ENCODE measurements around the gene TRABD2B. TPM values are rescaled to one million over a fixed set of nuclear protein-coding genes. Genes with fewer than 3 reads are reported as not detected.

TRABD2B gene
- total RNA-seq, 1 donor, result under 0.01 TPM

- no peak overlapping the region for H3K27ac ChIP-seq (ENCODE audit: low read depth, low read length)
- TF ChIP-seq CTCF (IDR thresholded peaks at IDR 0.05; ENCODE audit: extremely low read depth, low read depth, low read length), result no peak
- H3K9me3 ChIP-seq (ENCODE audit: low read depth, low read length), result no peaks in the 10 kb centered on the region
- H3K4me3 ChIP-seq (ENCODE audit: insufficient read depth, low read length), result no peak overlapping the region
- H2AFZ ChIP-seq (ENCODE audit: low read length), result no peak overlapping the region
- no peaks in the 10 kb centered on the region for H3K79me2 ChIP-seq (ENCODE audit: insufficient read depth, low read length)
- no peak overlapping the region for H3K4me2 ChIP-seq (ENCODE audit: insufficient read depth, low read length)
- no peaks in the 10 kb centered on the region for H4K20me1 ChIP-seq (ENCODE audit: insufficient read depth, low read length)
- peaks cover 3% of the 10 kb centered on the region for H3K27me3 ChIP-seq (ENCODE audit: insufficient read depth, low read length)
- DNase-seq (ENCODE audit: insufficient read length, low spot score, missing footprints), result peak; percentile 52
- no peaks in the 10 kb centered on the region for H3K4me1 ChIP-seq (ENCODE audit: insufficient read depth, low read length)
- no peaks in the 10 kb centered on the region for H3K36me3 ChIP-seq (ENCODE audit: insufficient read depth, low read length)
These were observed 213.3 kb downstream of the TRABD2B start for GRCh38 chr1:47783638-47784496.

- no peak for TF ChIP-seq CTCF (IDR thresholded peaks at IDR 0.05; ENCODE audit: extremely low read depth, low read depth, low read length)
- Histone ChIP-seq H3K27me3 (ENCODE audit: insufficient read depth, low read length) (peaks cover 3% of the 10 kb centered on the region), H3K9me3 (ENCODE audit: low read depth, low read length) (no peaks in the 10 kb centered on the region), H2AFZ (ENCODE audit: low read length) (no peak overlapping the region), H3K79me2 (ENCODE audit: insufficient read depth, low read length) (no peaks in the 10 kb centered on the region), H4K20me1 (ENCODE audit: insufficient read depth, low read length) (no peaks in the 10 kb centered on the region), H3K4me3 (ENCODE audit: insufficient read depth, low read length) (no peak overlapping the region), H3K36me3 (ENCODE audit: insufficient read depth, low read length) (no peaks in the 10 kb centered on the region), H3K4me1 (ENCODE audit: insufficient read depth, low read length) (no peaks in the 10 kb centered on the region), H3K27ac (ENCODE audit: low read depth, low read length) (no peak overlapping the region), H3K4me2 (ENCODE audit: insufficient read depth, low read length) (no peak overlapping the region)
- DNase-seq (ENCODE audit: insufficient read length, low spot score, missing footprints), result peak; percentile 81
These were observed 214.6 kb downstream of the TRABD2B start for GRCh38 chr1:47782414-47783166.

GRCh38 chr1:47781171-47781959 lies 215.8 kb downstream of the TRABD2B start:
- H3K79me2 ChIP-seq (ENCODE audit: insufficient read depth, low read length), result no peaks in the 10 kb centered on the region
- DNase-seq (ENCODE audit: insufficient read length, low spot score, missing footprints), result peak; percentile 78
- peaks cover 3% of the 10 kb centered on the region for H3K27me3 ChIP-seq (ENCODE audit: insufficient read depth, low read length)
- no peak overlapping the region for H3K4me3 ChIP-seq (ENCODE audit: insufficient read depth, low read length)
- H2AFZ ChIP-seq (ENCODE audit: low read length), result no peak overlapping the region
- no peak for TF ChIP-seq CTCF (IDR thresholded peaks at IDR 0.05; ENCODE audit: extremely low read depth, low read depth, low read length)
- no peaks in the 10 kb centered on the region for H3K9me3 ChIP-seq (ENCODE audit: low read depth, low read length)
- H4K20me1 ChIP-seq (ENCODE audit: insufficient read depth, low read length), result no peaks in the 10 kb centered on the region
- H3K4me1 ChIP-seq (ENCODE audit: insufficient read depth, low read length), result no peaks in the 10 kb centered on the region
- H3K27ac ChIP-seq (ENCODE audit: low read depth, low read length), result no peak overlapping the region
- H3K36me3 ChIP-seq (ENCODE audit: insufficient read depth, low read length), result no peaks in the 10 kb centered on the region
- H3K4me2 ChIP-seq (ENCODE audit: insufficient read depth, low read length), result no peak overlapping the region

Measured in osteoblast (primary cell).